Nephron progenitor cell (in vitro differentiated cells): Measurements from ENCODE around the gene RNF217.

Source experiments
- DNase-seq: peaks from one replicate; pipeline ENCODE4 v3.0.0; 2021
- H3K27ac Mint-ChIP-seq: 2 replicates; pipeline ENCODE4 v1.8.0; 2021; ENCODE audit warnings: mild to moderate bottlenecking, moderate library complexity, mixed read lengths
- H3K27me3 Mint-ChIP-seq: 2 replicates; pipeline ENCODE4 v1.8.0; 2021; ENCODE audit warnings: mild to moderate bottlenecking, low read depth, mixed read lengths; ENCODE audit not compliant: poor library complexity
- H3K36me3 Mint-ChIP-seq: 2 replicates; pipeline ENCODE4 v1.8.0; 2021; ENCODE audit warnings: low read depth, mixed read lengths
- H3K4me1 Mint-ChIP-seq: 2 replicates; pipeline ENCODE4 v1.8.0; 2021; ENCODE audit warnings: mixed read lengths
- H3K4me3 Mint-ChIP-seq: 2 replicates; pipeline ENCODE4 v1.8.0; 2021; ENCODE audit warnings: mild to moderate bottlenecking, moderate library complexity, mixed read lengths
- H3K9me3 Mint-ChIP-seq: 2 replicates; pipeline ENCODE4 v1.8.0; 2021; ENCODE audit warnings: mild to moderate bottlenecking, moderate library complexity, mixed read lengths
- TF ChIP-seq, protein P1 (sequence below): fragments of 200-600 bp; sonication (generic); IDR thresholded peaks from 2 replicates; pipeline ENCODE4 v1.5.0; 2021; ENCODE audit warnings: antibody characterized with exemption

RNF217 gene

GRCh38 chr6:125102891-125103290 is 140.7 kb downstream of the RNF217 start:
- Mint-ChIP-seq H3K36me3 (no peaks in the 10 kb centered on the region), H3K4me3 (no peak overlapping the region), H3K4me1 (peaks cover 54% of the 10 kb centered on the region), H3K27me3 (peaks cover 5% of the 10 kb centered on the region), H3K27ac (no peak overlapping the region), H3K9me3 (peaks cover 7% of the 10 kb centered on the region)
- DNase-seq: no peak
- TF ChIP-seq, protein P1, sequence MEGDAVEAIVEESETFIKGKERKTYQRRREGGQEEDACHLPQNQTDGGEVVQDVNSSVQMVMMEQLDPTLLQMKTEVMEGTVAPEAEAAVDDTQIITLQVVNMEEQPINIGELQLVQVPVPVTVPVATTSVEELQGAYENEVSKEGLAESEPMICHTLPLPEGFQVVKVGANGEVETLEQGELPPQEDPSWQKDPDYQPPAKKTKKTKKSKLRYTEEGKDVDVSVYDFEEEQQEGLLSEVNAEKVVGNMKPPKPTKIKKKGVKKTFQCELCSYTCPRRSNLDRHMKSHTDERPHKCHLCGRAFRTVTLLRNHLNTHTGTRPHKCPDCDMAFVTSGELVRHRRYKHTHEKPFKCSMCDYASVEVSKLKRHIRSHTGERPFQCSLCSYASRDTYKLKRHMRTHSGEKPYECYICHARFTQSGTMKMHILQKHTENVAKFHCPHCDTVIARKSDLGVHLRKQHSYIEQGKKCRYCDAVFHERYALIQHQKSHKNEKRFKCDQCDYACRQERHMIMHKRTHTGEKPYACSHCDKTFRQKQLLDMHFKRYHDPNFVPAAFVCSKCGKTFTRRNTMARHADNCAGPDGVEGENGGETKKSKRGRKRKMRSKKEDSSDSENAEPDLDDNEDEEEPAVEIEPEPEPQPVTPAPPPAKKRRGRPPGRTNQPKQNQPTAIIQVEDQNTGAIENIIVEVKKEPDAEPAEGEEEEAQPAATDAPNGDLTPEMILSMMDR: no peak

GRCh38 chr6:125104425-125104824 is 142.2 kb downstream of the RNF217 start:
- peaks cover 21% of the 10 kb centered on the region for H3K9me3 Mint-ChIP-seq
- H3K36me3 Mint-ChIP-seq: peaks cover 8% of the 10 kb centered on the region
- H3K27me3 Mint-ChIP-seq: peaks cover 5% of the 10 kb centered on the region
- DNase-seq: no peak
- TF ChIP-seq, protein P1: no peak
- H3K4me1 Mint-ChIP-seq: peaks cover 50% of the 10 kb centered on the region
- peak overlapping the region; percentile 82 for H3K27ac Mint-ChIP-seq
- H3K4me3 Mint-ChIP-seq: no peak overlapping the region

GRCh38 chr6:125107048-125107447 is 144.8 kb downstream of the RNF217 start:
- H3K9me3 Mint-ChIP-seq: peaks cover 47% of the 10 kb centered on the region
- DNase-seq: no peak
- no peak overlapping the region for H3K27ac Mint-ChIP-seq
- H3K4me3 Mint-ChIP-seq: no peak overlapping the region
- H3K4me1 Mint-ChIP-seq: peaks cover 24% of the 10 kb centered on the region
- no peaks in the 10 kb centered on the region for H3K27me3 Mint-ChIP-seq
- TF ChIP-seq, protein P1: no peak
- H3K36me3 Mint-ChIP-seq: peaks cover 20% of the 10 kb centered on the region

DNA sequence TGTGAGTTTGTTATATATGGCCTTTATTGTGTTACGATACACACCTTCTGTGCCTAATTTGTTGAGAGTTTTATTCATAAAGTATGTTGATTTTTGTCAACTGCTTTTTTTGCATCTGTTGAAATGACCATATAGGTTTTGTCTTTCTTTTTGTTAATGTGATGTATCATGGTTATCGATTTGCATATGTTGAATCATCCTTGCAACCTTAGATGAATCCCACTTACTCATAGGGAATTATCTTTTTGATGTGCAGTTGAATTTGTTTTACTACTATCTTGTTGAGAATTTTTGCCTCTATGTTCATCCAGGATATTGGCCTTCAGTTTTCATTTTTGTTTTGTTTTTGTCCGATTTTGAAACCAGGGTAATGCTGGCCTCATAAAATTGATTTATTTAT is 145.7 kb downstream of the RNF217 start:
- H3K4me3 Mint-ChIP-seq: no peak overlapping the region
- DNase-seq: no peak
- peaks cover 55% of the 10 kb centered on the region for H3K9me3 Mint-ChIP-seq
- H3K4me1 Mint-ChIP-seq: peaks cover 19% of the 10 kb centered on the region
- no peak overlapping the region for H3K27ac Mint-ChIP-seq
- peaks cover 26% of the 10 kb centered on the region for H3K36me3 Mint-ChIP-seq
- H3K27me3 Mint-ChIP-seq: no peaks in the 10 kb centered on the region
- TF ChIP-seq, protein P1: no peak

DNA sequence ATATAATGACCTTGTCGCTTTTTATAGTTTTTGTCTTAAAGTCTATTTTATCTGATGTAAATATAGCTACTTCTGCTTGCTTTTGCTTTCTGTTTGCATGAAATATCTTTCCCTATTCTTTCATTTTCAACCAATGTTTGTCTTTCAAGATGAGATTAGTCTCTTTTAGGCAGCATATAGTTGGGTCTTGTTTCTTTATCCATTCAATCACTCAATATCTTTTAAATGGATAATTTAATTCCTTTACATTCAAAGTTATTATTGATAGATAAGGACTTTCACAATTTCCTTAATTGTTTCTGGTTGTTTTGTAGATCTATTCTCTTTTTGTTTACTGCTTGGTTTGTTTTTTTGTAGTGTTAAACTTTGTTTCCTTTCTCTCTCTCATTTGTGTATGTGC is 147.8 kb downstream of the RNF217 start:
- Mint-ChIP-seq H3K36me3 (peaks cover 26% of the 10 kb centered on the region), H3K27ac (no peak overlapping the region), H3K4me1 (peaks cover 1% of the 10 kb centered on the region), H3K27me3 (no peaks in the 10 kb centered on the region), H3K4me3 (no peak overlapping the region), H3K9me3 (peaks cover 61% of the 10 kb centered on the region)
- DNase-seq: no peak
- TF ChIP-seq, protein P1: no peak

DNA sequence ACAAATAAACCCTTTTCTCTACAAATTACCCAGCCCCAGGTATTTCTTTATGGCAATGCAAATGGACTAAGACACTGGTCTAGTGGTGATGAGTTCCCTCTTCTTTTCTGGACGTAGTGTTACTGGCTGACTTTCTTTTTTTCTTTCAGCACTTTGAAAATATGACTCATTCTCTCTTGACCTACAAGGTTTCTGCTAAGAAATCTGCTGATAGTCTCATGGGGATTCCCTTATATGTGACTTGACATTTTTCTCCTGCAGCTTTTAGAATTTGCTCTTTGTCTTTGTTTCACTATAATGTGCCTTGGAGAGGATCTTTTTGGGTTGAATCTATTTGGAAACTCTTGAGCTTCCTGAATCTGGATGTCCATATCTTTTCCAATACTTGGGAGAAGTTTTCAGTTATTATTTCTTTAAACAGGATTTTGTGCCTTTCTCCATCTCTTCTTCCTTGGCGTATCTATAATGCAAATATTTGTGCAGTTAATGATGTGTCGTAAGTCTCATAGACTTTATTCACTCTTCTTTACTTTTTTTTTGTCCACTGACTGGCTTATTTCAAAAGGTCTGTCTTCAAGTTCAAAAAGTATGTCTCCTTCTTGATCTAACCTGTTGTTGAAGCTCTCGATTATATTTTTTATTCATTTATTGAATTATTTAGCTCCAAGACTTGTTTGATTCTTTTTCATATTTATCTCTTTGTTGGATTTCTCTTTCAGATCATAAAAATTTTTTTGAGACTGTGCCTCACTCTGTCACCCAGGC is 149.2 kb downstream of the RNF217 start:
- TF ChIP-seq, protein P1: no peak
- no peak overlapping the region for H3K4me3 Mint-ChIP-seq
- H3K4me1 Mint-ChIP-seq: no peaks in the 10 kb centered on the region
- H3K9me3 Mint-ChIP-seq: peaks cover 61% of the 10 kb centered on the region
- no peak for DNase-seq
- no peaks in the 10 kb centered on the region for H3K27me3 Mint-ChIP-seq
- peaks cover 26% of the 10 kb centered on the region for H3K36me3 Mint-ChIP-seq
- H3K27ac Mint-ChIP-seq: no peak overlapping the region
